Measurements from ENCODE around the gene PLXNA4.

DNA sequence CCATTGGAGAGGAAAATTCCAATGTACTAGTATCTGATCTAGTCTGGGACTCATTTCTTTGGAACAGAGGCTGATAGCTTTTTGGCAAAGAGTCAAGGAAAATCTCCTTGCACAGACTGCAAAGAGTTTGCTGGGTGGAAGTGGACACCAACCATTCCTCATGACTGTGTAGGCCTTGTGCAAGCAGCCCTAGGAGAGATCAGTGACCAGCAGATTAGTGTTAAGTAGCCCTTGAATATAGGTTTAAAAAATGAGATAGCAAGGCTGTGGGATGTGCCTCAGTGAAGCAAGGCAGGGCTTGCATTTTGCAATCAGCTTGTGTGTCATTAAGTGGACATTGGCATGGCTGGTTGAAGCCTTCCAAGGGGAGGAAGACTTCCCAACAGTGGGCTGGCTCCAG, 341.6 kb downstream of the PLXNA4 start:
- TF ChIP-seq CTCF (IDR thresholded peaks at IDR 0.05), result no peak
- TF ChIP-seq POLR2AphosphoS5 (IDR thresholded peaks at IDR 0.05; ENCODE audit: insufficient read depth in 1 of 2, low read depth in 1 of 2), result no peak

All from vagina (tissue), 2 donors.